Retinal pigment epithelial cell (primary cell): ENCODE data around the gene ARFIP1.
A peak's percentile ranks its signal among the peaks of the same experiment; 100 is the strongest.

Source experiments
- DNase-seq: peaks from one replicate; pipeline ENCODE4 v3.0.0-alpha.2; 2010; ENCODE audit warnings: low read depth
- H3K4me3 ChIP-seq: 2 replicates; pipeline ENCODE4 v1.5.1; 2011; ENCODE audit warnings: mild to moderate bottlenecking, low read length, control low read depth, moderate library complexity
- CTCF ChIP-seq: conservative IDR thresholded peaks from 2 replicates; pipeline ENCODE4 v1.5.1; 2011; ENCODE audit warnings: low read depth, low read length, control low read depth, inconsistent platforms

ARFIP1 gene

GRCh38 chr4:152936446-152937335 is 156.9 kb downstream of the ARFIP1 start:
- H3K4me3 ChIP-seq: peak overlapping the region; percentile 59
- DNase-seq: no peak
- TF ChIP-seq CTCF: no peak

- no peak for TF ChIP-seq CTCF
- DNase-seq: no peak
These were observed 157.8 kb downstream of the ARFIP1 start for GRCh38 chr4:152937336-152938236.

GRCh38 chr4:152938237-152938947 is 158.6 kb downstream of the ARFIP1 start:
- no peak for DNase-seq
- TF ChIP-seq CTCF: no peak

More at GRCh38 chr4:152937336-152938236, 157.8 kb downstream of the ARFIP1 start:
- H3K4me3 ChIP-seq: peak overlapping the region; percentile 59

GRCh38 chr4:152939621-152940020 is 159.9 kb downstream of the ARFIP1 start:
- DNase-seq: no peak
- H3K4me3 ChIP-seq: no peak overlapping the region
- no peak for TF ChIP-seq CTCF

More at GRCh38 chr4:152938237-152938947, 158.6 kb downstream of the ARFIP1 start:
- H3K4me3 ChIP-seq: peak overlapping the region; percentile 40

- no peak for TF ChIP-seq CTCF
- no peak for DNase-seq
- no peak overlapping the region for H3K4me3 ChIP-seq
These were observed 160.7 kb downstream of the ARFIP1 start for GRCh38 chr4:152940461-152940860.

- DNase-seq: no peak
- no peak overlapping the region for H3K4me3 ChIP-seq
- TF ChIP-seq CTCF: no peak
These were observed 161.7 kb downstream of the ARFIP1 start for GRCh38 chr4:152941411-152941810.
